ENCODE measurements around the gene TDP1. TPM values are rescaled to one million over a fixed set of nuclear protein-coding genes. Genes with fewer than 3 reads are reported as not detected.
"Not testable (repeated sequence)": the region's sequence is repeated elsewhere in the genome, so short reads cannot be mapped to it uniquely, and the experiment has no call there.

Gene TDP1
- total RNA-seq, 1 donor from 2014 or later: 6.5 TPM

- Histone ChIP-seq H3K4me1 (no peaks in the 10 kb centered on the region), H3K27ac (no peak overlapping the region), H3K4me3 (no peak overlapping the region), H3K9me3 (no peaks in the 10 kb centered on the region), H3K36me3 (no peaks in the 10 kb centered on the region), H3K27me3 (peaks cover 7% of the 10 kb centered on the region)
- ATAC-seq: no peak
- TF ChIP-seq CTCF (IDR thresholded peaks at IDR 0.05): no peak
- intact Hi-C loops (cut with DNase I): no loop called here
- DNase-seq: no peak
Measured at GRCh38 chr14:90072350-90072749, 116.6 kb downstream of the TDP1 start.

GRCh38 chr14:90079576-90079975, 123.8 kb downstream of the TDP1 start:
- no peak for DNase-seq
- Histone ChIP-seq H3K27ac (no peak overlapping the region), H3K9me3 (no peaks in the 10 kb centered on the region), H3K27me3 (peaks cover 7% of the 10 kb centered on the region), H3K36me3 (no peaks in the 10 kb centered on the region), H3K4me3 (no peak overlapping the region), H3K4me1 (no peaks in the 10 kb centered on the region)
- TF ChIP-seq CTCF (IDR thresholded peaks at IDR 0.05): no peak
- intact Hi-C loops (cut with DNase I): no loop called here
- no peak for ATAC-seq

GRCh38 chr14:90087433-90087832, 131.7 kb downstream of the TDP1 start:
- DNase-seq: no peak
- Histone ChIP-seq H3K9me3 (no peaks in the 10 kb centered on the region), H3K4me1 (no peaks in the 10 kb centered on the region), H3K27ac (no peak overlapping the region), H3K4me3 (no peak overlapping the region), H3K27me3 (peaks cover 10% of the 10 kb centered on the region), H3K36me3 (no peaks in the 10 kb centered on the region)
- ATAC-seq: peak; percentile 92
- intact Hi-C loops (cut with DNase I): no loop called here
- TF ChIP-seq CTCF (IDR thresholded peaks at IDR 0.05): no peak

- ATAC-seq (no peak), DNase-seq (no peak)
- Histone ChIP-seq H3K27me3 (peaks cover 10% of the 10 kb centered on the region), H3K27ac (no peak overlapping the region), H3K4me1 (no peaks in the 10 kb centered on the region), H3K36me3 (no peaks in the 10 kb centered on the region), H3K9me3 (no peaks in the 10 kb centered on the region), H3K4me3 (no peak overlapping the region)
- no peak for TF ChIP-seq CTCF (IDR thresholded peaks at IDR 0.05)
- intact Hi-C loops (cut with DNase I): no loop called here
Measured at GRCh38 chr14:90088176-90088575, 132.4 kb downstream of the TDP1 start.

- H3K36me3 ChIP-seq; intact Hi-C loops (cut with DNase I); ATAC-seq; H3K27me3 ChIP-seq; DNase-seq; H3K4me1 ChIP-seq; H3K4me3 ChIP-seq; H3K9me3 ChIP-seq; H3K27ac ChIP-seq: not testable (repeated sequence)
Measured at GRCh38 chr14:90089486-90089885, 133.8 kb downstream of the TDP1 start.

GRCh38 chr14:90091393-90091792, 135.7 kb downstream of the TDP1 start:
- Histone ChIP-seq H3K9me3 (no peaks in the 10 kb centered on the region), H3K36me3 (no peaks in the 10 kb centered on the region), H3K27me3 (peaks cover 3% of the 10 kb centered on the region), H3K4me1 (no peaks in the 10 kb centered on the region), H3K27ac (no peak overlapping the region), H3K4me3 (no peak overlapping the region)
- DNase-seq: no peak
- intact Hi-C loops (cut with DNase I): no loop called here
- TF ChIP-seq CTCF (IDR thresholded peaks at IDR 0.05): no peak
- no peak for ATAC-seq
